SU-DHL-6 (cell line): ENCODE measurements around the gene FANCC.

Source experiments
- EZH2phosphoT487 ChIP-seq: fragments of 200-600 bp; sonication (generic), shearing (Covaris generic); conservative IDR thresholded peaks from 2 replicates; pipeline ENCODE4 v1.6.1; 2018; ENCODE audit warnings: mild to moderate bottlenecking, antibody characterized with exemption, low read length, moderate library complexity, mixed read lengths
- TF ChIP-seq, protein P1 (sequence below): fragments of 200-600 bp; sonication (generic); IDR thresholded peaks from one replicate; pipeline ENCODE4 v1.5.1; 2017; ENCODE audit warnings: antibody characterized with exemption, mild to moderate bottlenecking, low read length, moderate library complexity; ENCODE audit not compliant: insufficient read depth, poor library complexity, severe bottlenecking

GRCh38 chr9:95078511-95078910 is 239.0 kb downstream of the FANCC start:
- TF ChIP-seq, protein P1, sequence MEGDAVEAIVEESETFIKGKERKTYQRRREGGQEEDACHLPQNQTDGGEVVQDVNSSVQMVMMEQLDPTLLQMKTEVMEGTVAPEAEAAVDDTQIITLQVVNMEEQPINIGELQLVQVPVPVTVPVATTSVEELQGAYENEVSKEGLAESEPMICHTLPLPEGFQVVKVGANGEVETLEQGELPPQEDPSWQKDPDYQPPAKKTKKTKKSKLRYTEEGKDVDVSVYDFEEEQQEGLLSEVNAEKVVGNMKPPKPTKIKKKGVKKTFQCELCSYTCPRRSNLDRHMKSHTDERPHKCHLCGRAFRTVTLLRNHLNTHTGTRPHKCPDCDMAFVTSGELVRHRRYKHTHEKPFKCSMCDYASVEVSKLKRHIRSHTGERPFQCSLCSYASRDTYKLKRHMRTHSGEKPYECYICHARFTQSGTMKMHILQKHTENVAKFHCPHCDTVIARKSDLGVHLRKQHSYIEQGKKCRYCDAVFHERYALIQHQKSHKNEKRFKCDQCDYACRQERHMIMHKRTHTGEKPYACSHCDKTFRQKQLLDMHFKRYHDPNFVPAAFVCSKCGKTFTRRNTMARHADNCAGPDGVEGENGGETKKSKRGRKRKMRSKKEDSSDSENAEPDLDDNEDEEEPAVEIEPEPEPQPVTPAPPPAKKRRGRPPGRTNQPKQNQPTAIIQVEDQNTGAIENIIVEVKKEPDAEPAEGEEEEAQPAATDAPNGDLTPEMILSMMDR = no peak
- no peak for TF ChIP-seq EZH2phosphoT487
